HCT116 (cell line): ENCODE results near the gene PRKAG1.

ENCODE experiments used
- CTCF ChIP-seq, 3 experiments: fragments of 200-600 bp in 1 of 3; sonication (generic) in 1 of 3; IDR thresholded peaks in 2 of 3; conservative IDR thresholded peaks in 1 of 3; 2 replicates each; pipeline ENCODE4 v1.5.1; 2012 to 2017; ENCODE audit warnings: low read depth in 2 of 3, low read length in 2 of 3, antibody characterized with exemption in 1 of 3, borderline replicate concordance in 1 of 3, control low read depth in 1 of 3, mild to moderate bottlenecking in 1 of 3, mixed read lengths in 1 of 3, mixed run types in 1 of 3, moderate library complexity in 1 of 3; ENCODE audit not compliant: insufficient read depth in 1 of 3
- EZH2 ChIP-seq: fragments of 200-600 bp; sonication (generic); IDR thresholded peaks from 2 replicates; pipeline ENCODE4 v1.6.1; 2017; ENCODE audit warnings: antibody characterized with exemption, mixed run types
- EZH2phosphoT487 ChIP-seq: fragments of 200-600 bp; IDR thresholded peaks from 2 replicates; pipeline ENCODE4 v1.6.1; 2018; ENCODE audit warnings: antibody characterized with exemption, borderline replicate concordance
- POLR2A ChIP-seq: IDR thresholded peaks from 2 replicates; pipeline ENCODE4 v1.7.0; 2011; ENCODE audit warnings: borderline replicate concordance; ENCODE audit not compliant: insufficient read depth, insufficient read length; ENCODE audit errors: extremely low read depth
- POLR2AphosphoS5 ChIP-seq: IDR thresholded peaks from 2 replicates; pipeline ENCODE4 v1.6.1; 2011; ENCODE audit warnings: mild to moderate bottlenecking, low read depth, low read length, moderate library complexity
- REST ChIP-seq: IDR thresholded peaks from 2 replicates; pipeline ENCODE4 v1.6.1; 2012; ENCODE audit warnings: low read depth
- SIN3A ChIP-seq: IDR thresholded peaks from 2 replicates; pipeline ENCODE4 v1.6.1; 2012; ENCODE audit warnings: low read depth
- SP1 ChIP-seq: IDR thresholded peaks from 2 replicates; pipeline ENCODE4 v1.6.1; 2012; ENCODE audit warnings: low read depth
- TCF7L2 ChIP-seq: IDR thresholded peaks from 2 replicates; pipeline ENCODE4 v1.7.0; 2011; ENCODE audit warnings: borderline replicate concordance, inconsistent platforms; ENCODE audit not compliant: insufficient read depth, insufficient read length; ENCODE audit errors: extremely low read depth
- ZNF274 ChIP-seq: fragments of 200-500 bp; sonication (Bioruptor generic); IDR thresholded peaks from 2 replicates; pipeline ENCODE4 v1.6.1; 2014; ENCODE audit warnings: mild to moderate bottlenecking, low read depth, low read length, inconsistent platforms

- TF ChIP-seq EZH2 (no peak), CTCF (IDR thresholded peaks at IDR 0.05 in 2 of 3, conservative IDR thresholded peaks at IDR 0.05 in 1 of 3; ENCODE audit: borderline replicate concordance in 1 of 3, insufficient read depth in 1 of 3, low read depth in 2 of 3, low read length in 2 of 3) (no peak), SP1 (no peak), TCF7L2 (no peak), POLR2A (no peak), EZH2phosphoT487 (no peak), POLR2AphosphoS5 (no peak), ZNF274 (no peak), SIN3A (no peak), REST (no peak)
Observed at GRCh38 chr12:49050507-49051372, 32.2 kb upstream of the PRKAG1 start.
